Measurements from ENCODE around the gene MCCD1.

MCCD1 gene

DNA sequence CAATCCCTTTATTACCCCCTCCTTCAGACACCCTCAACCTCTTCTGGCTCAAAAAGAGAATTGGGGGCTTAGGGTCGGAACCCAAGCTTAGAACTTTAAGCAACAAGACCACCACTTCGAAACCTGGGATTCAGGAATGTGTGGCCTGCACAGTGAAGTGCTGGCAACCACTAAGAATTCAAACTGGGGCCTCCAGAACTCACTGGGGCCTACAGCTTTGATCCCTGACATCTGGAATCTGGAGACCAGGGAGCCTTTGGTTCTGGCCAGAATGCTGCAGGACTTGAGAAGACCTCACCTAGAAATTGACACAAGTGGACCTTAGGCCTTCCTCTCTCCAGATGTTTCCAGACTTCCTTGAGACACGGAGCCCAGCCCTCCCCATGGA, 48.8 kb downstream of the MCCD1 start:
- Histone ChIP-seq H3K36me3 (ENCODE audit: control insufficient read depth in 5 of 5, insufficient read depth in 5 of 5, low read length in 5 of 5) (peaks cover 0 to 4% (median 0%) of the 10 kb centered on the region in 5 donors), H3K27me3 (ENCODE audit: control insufficient read depth in 5 of 5, insufficient read depth in 4 of 5, low read length in 5 of 5) (peaks cover 0 to 4% (median under 1%) of the 10 kb centered on the region in 5 donors), H3K4me3 (ENCODE audit: low read depth in 1 of 5, low read length in 5 of 5) (no peak overlapping the region), H3K9ac (ENCODE audit: low read length in 5 of 5) (no peak overlapping the region), H3K27ac (ENCODE audit: low read depth, low read length) (no peak overlapping the region), H3K9me3 (ENCODE audit: control insufficient read depth in 5 of 5, low read length in 5 of 5) (no peaks in the 10 kb centered on the region), H3K4me1 (ENCODE audit: control insufficient read depth in 5 of 5, insufficient read depth in 5 of 5, low read length in 5 of 5) (peaks cover 4 to 50% (median 30%) of the 10 kb centered on the region in 5 donors)

DNA sequence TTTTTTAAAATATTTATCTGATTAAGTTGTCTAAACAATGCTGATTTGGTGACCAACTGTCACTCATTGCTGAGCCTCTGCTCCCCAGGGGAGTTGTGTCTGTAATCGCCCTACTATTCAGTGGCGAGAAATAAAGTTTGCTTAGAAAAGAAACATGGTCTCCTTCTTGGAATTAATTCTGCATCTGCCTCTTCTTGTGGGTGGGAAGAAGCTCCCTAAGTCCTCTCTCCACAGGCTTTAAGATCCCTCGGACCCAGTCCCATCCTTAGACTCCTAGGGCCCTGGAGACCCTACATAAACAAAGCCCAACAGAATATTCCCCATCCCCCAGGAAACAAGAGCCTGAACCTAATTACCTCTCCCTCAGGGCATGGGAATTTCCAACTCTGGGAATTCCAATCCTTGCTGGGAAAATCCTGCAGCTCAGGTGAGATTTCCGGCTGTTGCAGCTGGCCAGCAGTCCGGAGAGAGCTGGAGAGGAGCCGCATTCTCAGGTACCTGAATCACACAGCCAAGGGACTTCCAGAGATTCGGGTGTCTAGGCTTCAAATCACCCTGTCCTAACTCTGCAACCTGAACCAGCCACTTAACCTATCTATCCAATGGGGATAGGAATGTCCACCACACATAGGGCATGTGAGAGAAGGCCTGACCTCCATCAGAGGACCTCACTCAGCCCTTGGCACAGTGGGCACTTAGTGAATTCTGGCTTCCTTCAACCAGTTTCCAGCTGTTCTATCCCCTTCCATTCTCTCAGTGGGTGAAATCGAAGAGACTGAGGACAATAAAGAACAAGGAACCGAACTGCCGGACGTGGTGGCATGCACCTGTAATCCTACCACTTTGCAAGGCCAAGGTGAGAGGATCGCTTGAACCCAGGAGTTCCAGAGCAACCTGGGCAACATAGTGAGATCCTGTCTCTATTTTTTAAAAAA, 49.7 kb downstream of the MCCD1 start:
- H3K9me3 ChIP-seq (ENCODE audit: control insufficient read depth in 5 of 5, low read length in 5 of 5): no peaks in the 10 kb centered on the region
- H3K9ac ChIP-seq (ENCODE audit: low read length in 5 of 5): no peak overlapping the region
- H3K27ac ChIP-seq (ENCODE audit: low read depth, low read length): no peak overlapping the region
- peaks cover 0 to 4% (median 0%) of the 10 kb centered on the region in 5 donors for H3K27me3 ChIP-seq (ENCODE audit: control insufficient read depth in 5 of 5, insufficient read depth in 4 of 5, low read length in 5 of 5)
- no peak overlapping the region for H3K4me3 ChIP-seq (ENCODE audit: low read depth in 1 of 5, low read length in 5 of 5)
- peaks cover 0 to 4% (median 0%) of the 10 kb centered on the region in 5 donors for H3K36me3 ChIP-seq (ENCODE audit: control insufficient read depth in 5 of 5, insufficient read depth in 5 of 5, low read length in 5 of 5)
- H3K4me1 ChIP-seq (ENCODE audit: control insufficient read depth in 5 of 5, insufficient read depth in 5 of 5, low read length in 5 of 5): peaks cover 5 to 54% (median 30%) of the 10 kb centered on the region in 5 donors

DNA sequence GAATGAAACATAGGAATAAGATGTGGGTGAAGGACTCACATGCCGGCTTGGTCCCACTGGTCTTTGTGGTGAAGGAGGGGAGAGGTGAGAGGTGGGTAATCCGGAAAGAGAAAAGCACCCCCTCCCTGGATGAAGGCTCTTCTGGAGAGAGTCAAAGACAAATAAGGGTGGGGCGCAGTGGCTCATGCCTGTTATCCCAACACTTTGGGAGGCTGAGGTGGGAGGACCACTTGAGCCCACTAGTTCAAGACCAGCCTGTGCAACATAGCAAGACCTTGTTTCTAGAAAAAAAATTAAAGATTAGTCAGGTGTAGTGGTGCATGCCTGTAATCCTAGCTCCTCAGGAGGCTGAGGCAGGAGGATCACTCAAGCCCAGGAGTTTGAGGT, 50.4 kb downstream of the MCCD1 start:
- Histone ChIP-seq H3K4me3 (ENCODE audit: low read depth in 1 of 5, low read length in 5 of 5) (no peak overlapping the region), H3K27ac (ENCODE audit: low read depth, low read length) (no peak overlapping the region), H3K36me3 (ENCODE audit: control insufficient read depth in 5 of 5, insufficient read depth in 5 of 5, low read length in 5 of 5) (peaks cover 0 to 4% (median 0%) of the 10 kb centered on the region in 5 donors), H3K9ac (ENCODE audit: low read length in 5 of 5) (no peak overlapping the region), H3K9me3 (ENCODE audit: control insufficient read depth in 5 of 5, low read length in 5 of 5) (no peaks in the 10 kb centered on the region), H3K4me1 (ENCODE audit: control insufficient read depth in 5 of 5, insufficient read depth in 5 of 5, low read length in 5 of 5) (peaks cover 5 to 54% (median 30%) of the 10 kb centered on the region in 5 donors), H3K27me3 (ENCODE audit: control insufficient read depth in 5 of 5, insufficient read depth in 4 of 5, low read length in 5 of 5) (peaks cover 0 to 4% (median 0%) of the 10 kb centered on the region in 5 donors)
